Neural cell (in vitro differentiated cells): ENCODE measurements around the gene TMEM147. TPM values are rescaled to one million over a fixed set of nuclear protein-coding genes. Genes with fewer than 3 reads are reported as not detected.

Source experiments
- H2AFZ ChIP-seq: fragments of 200-600, 300-800 bp; sonication (generic), shearing (Covaris generic); 2 replicates; pipeline ENCODE4 v1.6.0; 2014; ENCODE audit warnings: low read depth, mild to moderate bottlenecking, antibody characterized with exemption, low read length, moderate library complexity
- H3F3A ChIP-seq: fragments of 200-600 bp; shearing (Covaris generic); 2 replicates; pipeline ENCODE4 v1.6.1; 2016; ENCODE audit warnings: mild to moderate bottlenecking, moderate library complexity, mixed read lengths, antibody characterized with exemption, low read length; ENCODE audit not compliant: insufficient read depth, poor library complexity, severe bottlenecking
- H3K27ac ChIP-seq: fragments of 200-600, 300-800 bp; sonication (generic), shearing (Covaris generic); 2 replicates; pipeline ENCODE4 v1.5.1; 2014; ENCODE audit warnings: mild to moderate bottlenecking, low read length, moderate library complexity
- H3K27me3 ChIP-seq: fragments of 300-800, 200-600 bp; sonication (generic), shearing (Covaris generic); 2 replicates; pipeline ENCODE4 v1.6.0; 2014; ENCODE audit warnings: mild to moderate bottlenecking, low read depth, low read length, moderate library complexity; ENCODE audit not compliant: insufficient read depth
- H3K36me3 ChIP-seq: fragments of 300-800, 200-600 bp; sonication (generic), shearing (Covaris generic); 2 replicates; pipeline ENCODE4 v1.5.1; 2014; ENCODE audit warnings: mild to moderate bottlenecking, antibody characterized with exemption, low read length, moderate library complexity; ENCODE audit not compliant: insufficient read depth
- H3K4me2 ChIP-seq: fragments of 300-800, 200-600 bp; sonication (generic), shearing (Covaris generic); 2 replicates; pipeline ENCODE4 v1.6.0; 2014; ENCODE audit warnings: mild to moderate bottlenecking, low read length
- H3K4me3 ChIP-seq: fragments of 300-800, 200-600 bp; sonication (generic), shearing (Covaris generic); 2 replicates; pipeline ENCODE4 v1.5.1; 2014; ENCODE audit warnings: mild to moderate bottlenecking, low read length, moderate library complexity
- H3K79me2 ChIP-seq: fragments of 200-600 bp; shearing (Covaris generic); replicated peaks from 2 replicates; pipeline ENCODE4 v1.6.0; 2014; ENCODE audit warnings: mild to moderate bottlenecking, low read length, moderate library complexity; ENCODE audit not compliant: insufficient read depth
- H3K9ac ChIP-seq: fragments of 300-800, 200-600 bp; sonication (generic), shearing (Covaris generic); 2 replicates; pipeline ENCODE4 v1.6.1; 2016; ENCODE audit warnings: mild to moderate bottlenecking, low read length, mixed read lengths
- H3K9me2 ChIP-seq: fragments of 200-600 bp; shearing (Covaris generic); 2 replicates; pipeline ENCODE4 v1.6.1; 2016; ENCODE audit warnings: mild to moderate bottlenecking, low read length, mixed read lengths; ENCODE audit not compliant: insufficient read depth
- H3K9me3 ChIP-seq: fragments of 200-600, 300-800 bp; sonication (generic), shearing (Covaris generic); 2 replicates; pipeline ENCODE4 v1.6.1; 2016; ENCODE audit warnings: mild to moderate bottlenecking, mixed run types, low read length, moderate library complexity, mixed read lengths
- H4K20me1 ChIP-seq: fragments of 200-600 bp; shearing (Covaris generic); 2 replicates; pipeline ENCODE4 v1.6.1; 2016; ENCODE audit warnings: mild to moderate bottlenecking, mixed run types; ENCODE audit not compliant: insufficient read depth
- CTCF ChIP-seq: fragments of 450-650 bp; IDR thresholded peaks from 2 replicates; pipeline ENCODE4 v1.5.1; 2014; ENCODE audit warnings: antibody characterized with exemption, mild to moderate bottlenecking, moderate library complexity; ENCODE audit not compliant: poor library complexity, severe bottlenecking
- EP300 ChIP-seq: fragments of 450-650 bp; conservative IDR thresholded peaks from 2 replicates; pipeline ENCODE4 v1.6.1; 2014; ENCODE audit warnings: antibody characterized with exemption, mild to moderate bottlenecking, moderate library complexity; ENCODE audit not compliant: poor library complexity, severe bottlenecking
- EZH2 ChIP-seq: fragments of 200-600, 300-800 bp; shearing (Covaris generic), sonication (generic); IDR thresholded peaks from 2 replicates; pipeline ENCODE4 v1.6.1; 2014; ENCODE audit warnings: antibody characterized with exemption, low read length, borderline replicate concordance, mild to moderate bottlenecking; ENCODE audit not compliant: insufficient read depth, poor library complexity, severe bottlenecking
- MXI1 ChIP-seq: fragments of 450-650 bp; conservative IDR thresholded peaks from 2 replicates; pipeline ENCODE4 v1.6.1; 2014; ENCODE audit warnings: antibody characterized with exemption, mild to moderate bottlenecking; ENCODE audit not compliant: poor library complexity, severe bottlenecking
- POLR2AphosphoS5 ChIP-seq: IDR thresholded peaks from 2 replicates; pipeline ENCODE4 v1.6.1; 2012
- RAD21 ChIP-seq: fragments of 450-650 bp; conservative IDR thresholded peaks from 2 replicates; pipeline ENCODE4 v1.6.1; 2014; ENCODE audit warnings: antibody characterized with exemption, mild to moderate bottlenecking, moderate library complexity
- REST ChIP-seq: IDR thresholded peaks from 2 replicates; pipeline ENCODE4 v1.6.1; 2012; ENCODE audit warnings: borderline replicate concordance
- SMC3 ChIP-seq: fragments of 450-650 bp; conservative IDR thresholded peaks from 2 replicates; pipeline ENCODE4 v1.6.1; 2014; ENCODE audit warnings: antibody characterized with exemption, mild to moderate bottlenecking, moderate library complexity; ENCODE audit not compliant: poor library complexity
- TAF1 ChIP-seq: IDR thresholded peaks from 2 replicates; pipeline ENCODE4 v1.6.1; 2012; ENCODE audit warnings: low read depth
- polyA plus RNA-seq: library from polyadenylated mRNA; depleted of rRNA; stranded (reverse); fragments of >200 nt; gene quantifications from 2 replicates; pipeline ENCODE4 v1.2.3, GENCODE V29; 2014

TMEM147 gene
- polyA plus RNA-seq, 1 donor from 2014 or later = 106 TPM

GRCh38 chr19:35571406-35571965 is 26.1 kb downstream of the TMEM147 start:
- H3K9me3 ChIP-seq = no peaks in the 10 kb centered on the region
- no peaks in the 10 kb centered on the region for H3K9me2 ChIP-seq
- H3K4me3 ChIP-seq = no peak overlapping the region
- H3K27me3 ChIP-seq = no peaks in the 10 kb centered on the region
- H3F3A ChIP-seq = no peaks in the 10 kb centered on the region
- H3K27ac ChIP-seq = no peak overlapping the region
- H3K9ac ChIP-seq = no peak overlapping the region
- H3K79me2 ChIP-seq = no peaks in the 10 kb centered on the region
- H2AFZ ChIP-seq = no peak overlapping the region
- no peaks in the 10 kb centered on the region for H3K36me3 ChIP-seq
- TF ChIP-seq REST = no peak
- no peaks in the 10 kb centered on the region for H4K20me1 ChIP-seq
- H3K4me2 ChIP-seq = no peak overlapping the region

GRCh38 chr19:35577918-35578317 is 32.5 kb downstream of the TMEM147 start:
- Histone ChIP-seq H3F3A (no peaks in the 10 kb centered on the region), H3K4me2 (no peak overlapping the region), H3K27ac (no peak overlapping the region), H3K9ac (no peak overlapping the region), H3K9me2 (no peaks in the 10 kb centered on the region), H4K20me1 (no peaks in the 10 kb centered on the region), H3K27me3 (no peaks in the 10 kb centered on the region), H3K79me2 (no peaks in the 10 kb centered on the region), H3K9me3 (no peaks in the 10 kb centered on the region), H3K4me3 (no peak overlapping the region), H2AFZ (no peak overlapping the region), H3K36me3 (no peaks in the 10 kb centered on the region)
- TF ChIP-seq RAD21 = no peak
- TF ChIP-seq REST = no peak
- TF ChIP-seq POLR2AphosphoS5 = no peak
- TF ChIP-seq TAF1 = no peak
- TF ChIP-seq EZH2 = no peak
- TF ChIP-seq MXI1 = no peak
- TF ChIP-seq CTCF = no peak
- TF ChIP-seq SMC3 = no peak
- no peak for TF ChIP-seq EP300
